Bone marrow (tissue), 2 donors: ENCODE measurements around the gene PLCH1.

Source experiments
- DNase-seq, 2 donors: peaks; one replicate each; lab custom pipeline; 2025; lab: John Stamatoyannopoulos, UW

Gene PLCH1

GRCh38 chr3:155548195-155548594 is 196.7 kb downstream of the PLCH1 start:
- DNase-seq, result no peak

- no peak for DNase-seq
Measured at GRCh38 chr3:155535098-155535497, 209.8 kb downstream of the PLCH1 start.

- no peak for DNase-seq
Measured at GRCh38 chr3:155528579-155528978, 216.3 kb downstream of the PLCH1 start.

GRCh38 chr3:155525324-155525833 is 219.5 kb downstream of the PLCH1 start:
- DNase-seq, result no peak

GRCh38 chr3:155520463-155520862 is 224.4 kb downstream of the PLCH1 start:
- DNase-seq, result no peak

GRCh38 chr3:155519078-155519477 is 225.8 kb downstream of the PLCH1 start:
- no peak for DNase-seq

- no peak for DNase-seq
Measured at GRCh38 chr3:155517903-155518302, 227.0 kb downstream of the PLCH1 start.

GRCh38 chr3:155516439-155516838 is 228.4 kb downstream of the PLCH1 start:
- DNase-seq, result no peak

- DNase-seq, result no peak
Measured at GRCh38 chr3:155512867-155513261, 232.0 kb downstream of the PLCH1 start.

- DNase-seq, result no peak
Measured at GRCh38 chr3:155512175-155512866, 232.6 kb downstream of the PLCH1 start.

GRCh38 chr3:155504682-155505081 is 240.2 kb downstream of the PLCH1 start:
- DNase-seq, result no peak

GRCh38 chr3:155502630-155503029 is 242.2 kb downstream of the PLCH1 start:
- no peak for DNase-seq

GRCh38 chr3:155500194-155500818 is 244.6 kb downstream of the PLCH1 start:
- DNase-seq, result no peak

GRCh38 chr3:155497930-155498647 is 246.8 kb downstream of the PLCH1 start:
- DNase-seq, result no peak

- no peak for DNase-seq
Measured at GRCh38 chr3:155496206-155496605, 248.7 kb downstream of the PLCH1 start.

- DNase-seq, result no peak
Measured at GRCh38 chr3:155495387-155495786, 249.5 kb downstream of the PLCH1 start.

GRCh38 chr3:155494332-155494731 is 250.5 kb downstream of the PLCH1 start:
- no peak for DNase-seq

GRCh38 chr3:155492841-155493240 is 252.0 kb downstream of the PLCH1 start:
- no peak for DNase-seq

- DNase-seq, result no peak
Measured at GRCh38 chr3:155491696-155492095, 253.2 kb downstream of the PLCH1 start.

- DNase-seq, result no peak
Measured at GRCh38 chr3:155488671-155489070, 256.2 kb downstream of the PLCH1 start.

- DNase-seq, result no peak
Measured at GRCh38 chr3:155485897-155486296, 259.0 kb downstream of the PLCH1 start.

GRCh38 chr3:155481591-155481990 is 263.3 kb downstream of the PLCH1 start:
- no peak for DNase-seq

- DNase-seq, result no peak
Measured at GRCh38 chr3:155481089-155481488, 263.8 kb downstream of the PLCH1 start.
